GM12801 (cell line): ENCODE measurements around the gene RAB10.

ENCODE experiments used
- CTCF ChIP-seq: IDR thresholded peaks from one replicate; pipeline ENCODE4 v1.5.1; 2011; ENCODE audit warnings: control low read depth; ENCODE audit not compliant: insufficient read length; ENCODE audit errors: extremely low read depth

Gene RAB10

GRCh38 chr2:26043862-26044696, 10.2 kb downstream of the RAB10 start:
- no peak for TF ChIP-seq CTCF

- no peak for TF ChIP-seq CTCF
These were observed 14.9 kb downstream of the RAB10 start for GRCh38 chr2:26048791-26049190.

GRCh38 chr2:26049641-26050040, 15.8 kb downstream of the RAB10 start:
- TF ChIP-seq CTCF, result no peak

GRCh38 chr2:26052740-26053139, 18.9 kb downstream of the RAB10 start:
- TF ChIP-seq CTCF, result no peak

- TF ChIP-seq CTCF, result no peak
These were observed 20.9 kb downstream of the RAB10 start for GRCh38 chr2:26054598-26055348.

GRCh38 chr2:26058390-26058789, 24.5 kb downstream of the RAB10 start:
- TF ChIP-seq CTCF, result no peak

- no peak for TF ChIP-seq CTCF
These were observed 25.7 kb downstream of the RAB10 start for GRCh38 chr2:26059542-26059941.
